MM.1S (cell line): ENCODE results near the gene RBMS3.

Experiments
- CTCF ChIP-seq: fragments of 300-600 bp; sonication (generic); IDR thresholded peaks from 2 replicates; pipeline ENCODE4 v1.5.1; 2016; ENCODE audit warnings: antibody characterized with exemption, low read length, mixed read lengths
- EZH2 ChIP-seq: fragments of 300-600 bp; sonication (generic); optimal IDR thresholded peaks from 2 replicates; pipeline ENCODE3; 2017; ENCODE audit warnings: low read depth, mild to moderate bottlenecking, antibody characterized with exemption, low read length, mixed read lengths
- EZH2phosphoT487 ChIP-seq: fragments of 300-600 bp; sonication (generic); IDR thresholded peaks from 2 replicates; pipeline ENCODE4 v1.6.1; 2018; ENCODE audit warnings: antibody characterized with exemption, low read length

- TF ChIP-seq EZH2 (no peak), CTCF (no peak), EZH2phosphoT487 (no peak)
Observed at GRCh38 chr3:29628795-29629194, 347.9 kb downstream of the RBMS3 start.
